ENCODE results near the gene NEMP2. TPM values are rescaled to one million over a fixed set of nuclear protein-coding genes. Genes with fewer than 3 reads are reported as not detected.

NEMP2 gene
- polyA plus RNA-seq, 2 of the 4 experiments (the other 2 are of a cell fraction) = 7.1 to 22.0 TPM

DNA sequence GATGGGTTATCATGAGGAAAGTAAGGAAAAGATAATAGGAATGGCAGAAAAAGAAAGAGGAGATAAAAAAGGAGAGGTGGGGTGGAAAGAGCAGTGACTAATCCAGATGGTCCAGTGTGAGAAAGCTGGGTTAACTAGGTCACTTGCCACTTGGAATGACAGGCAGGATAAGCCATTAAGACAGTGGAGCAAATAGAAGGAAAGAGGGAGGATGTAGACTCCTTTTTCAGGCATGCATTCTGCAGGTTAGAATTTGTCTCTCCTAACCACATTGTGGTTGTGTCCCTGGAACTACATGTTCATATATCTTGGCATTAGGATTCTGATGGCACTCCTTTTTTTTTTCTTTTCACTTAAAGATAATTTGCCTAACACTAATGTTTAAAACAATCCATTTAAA, 13.4 kb upstream of the NEMP2 start:
- no peak for FAIRE-seq
- Histone ChIP-seq H3K27ac (no peak overlapping the region), H3K4me1 (peaks cover 20% of the 10 kb centered on the region; the same call in 2 of the 3 replicates), H3K4me2 (no peak overlapping the region), H3K9me3 (0 out of 3 replicates have a peak, but pooled peaks cover 5% of the 10 kb centered on the region), H3K4me3 (no peak overlapping the region)
- no peak for DNase-seq (ENCODE audit: low read depth in 1 of 2, low spot score in 1 of 2)
- ChIA-PET CTCF (no interaction called here), POLR2A (no interaction called here)
- no peak for TF ChIP-seq CHD4 (IDR thresholded peaks at IDR 0.05; ENCODE audit: borderline replicate concordance)
- TF ChIP-seq SMC3 (IDR thresholded peaks at IDR 0.05) = no peak
- no peak for TF ChIP-seq NR3C1 (IDR thresholded peaks at IDR 0.05)
- TF ChIP-seq HOXA7 (CRISPR knock-in tag; IDR thresholded peaks at IDR 0.05) = no peak
- TF ChIP-seq TFCP2L1 (CRISPR knock-in tag; IDR thresholded peaks at IDR 0.05) = no peak
- TF ChIP-seq POLR2A (IDR thresholded peaks at IDR 0.05; ENCODE audit: low read length) = no peak
- TF ChIP-seq RCOR1 (IDR thresholded peaks at IDR 0.05; ENCODE audit: low read depth, low read length) = no peak
- no peak for TF ChIP-seq RNF2 (IDR thresholded peaks at IDR 0.05; ENCODE audit: borderline replicate concordance, low read depth)
- TF ChIP-seq CEBPB (IDR thresholded peaks at IDR 0.05) = no peak
- no peak for TF ChIP-seq MYC (IDR thresholded peaks at IDR 0.05; ENCODE audit: borderline replicate concordance, low read length)
- TF ChIP-seq NPAS2 (CRISPR knock-in tag; IDR thresholded peaks at IDR 0.05; ENCODE audit: borderline replicate concordance) = no peak
- TF ChIP-seq ZSCAN20 (CRISPR knock-in tag; IDR thresholded peaks at IDR 0.05) = no peak
- ATAC-seq = no peak

DNA sequence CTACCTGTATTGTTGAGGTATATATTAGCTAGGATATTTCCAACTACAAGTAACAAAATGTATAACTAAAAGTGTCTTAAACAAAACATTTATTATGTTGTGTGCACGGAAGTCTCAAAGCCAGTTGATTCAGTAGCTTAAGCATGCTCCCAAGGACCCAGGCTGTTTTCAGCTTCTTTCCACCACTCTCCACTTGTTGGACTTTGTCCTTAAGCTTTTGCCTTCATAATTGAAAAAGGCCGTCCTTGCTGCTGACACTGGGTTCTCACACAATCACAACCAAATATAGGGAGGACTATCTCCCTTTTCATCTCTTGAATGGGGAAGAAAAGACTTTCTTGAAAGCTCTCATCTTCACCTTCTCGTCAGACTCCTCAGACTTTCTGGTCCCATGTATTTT, 12.2 kb upstream of the NEMP2 start:
- peaks cover 20% of the 10 kb centered on the region; the same call in 2 of the 3 replicates for H3K4me1 ChIP-seq
- ATAC-seq = no peak
- FAIRE-seq = no peak
- H3K4me2 ChIP-seq = no peak overlapping the region; the same call in 2 of the 3 replicates
- ChIA-PET POLR2A (no interaction called here), CTCF (no interaction called here)
- no peak overlapping the region for H3K27ac ChIP-seq
- no peak for DNase-seq (ENCODE audit: low read depth in 1 of 2, low spot score in 1 of 2)
- whole genome bisulfite sequencing (ENCODE audit: missing lambda C conversion rate) = 89% methylated on average over 3 of the region's 3 CpGs
- peaks cover 2% of the 10 kb centered on the region; the same call in 2 of the 3 replicates for H3K9me3 ChIP-seq
- no peak for TF ChIP-seq CHD2 (IDR thresholded peaks at IDR 0.05; ENCODE audit: low read length, partially characterized antibody)
- TF ChIP-seq EHMT2 (IDR thresholded peaks at IDR 0.05; ENCODE audit: low read depth) = no peak
- TF ChIP-seq FOXS1 (CRISPR knock-in tag; IDR thresholded peaks at IDR 0.05) = no peak
- TF ChIP-seq ZSCAN20 (CRISPR knock-in tag; IDR thresholded peaks at IDR 0.05) = no peak
- TF ChIP-seq, protein P1, sequence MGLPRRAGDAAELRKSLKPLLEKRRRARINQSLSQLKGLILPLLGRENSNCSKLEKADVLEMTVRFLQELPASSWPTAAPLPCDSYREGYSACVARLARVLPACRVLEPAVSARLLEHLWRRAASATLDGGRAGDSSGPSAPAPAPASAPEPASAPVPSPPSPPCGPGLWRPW (IDR thresholded peaks at IDR 0.05) = no peak
- TF ChIP-seq EP300 (IDR thresholded peaks at IDR 0.05) = no peak
- H3K4me3 ChIP-seq = no peak overlapping the region

DNA sequence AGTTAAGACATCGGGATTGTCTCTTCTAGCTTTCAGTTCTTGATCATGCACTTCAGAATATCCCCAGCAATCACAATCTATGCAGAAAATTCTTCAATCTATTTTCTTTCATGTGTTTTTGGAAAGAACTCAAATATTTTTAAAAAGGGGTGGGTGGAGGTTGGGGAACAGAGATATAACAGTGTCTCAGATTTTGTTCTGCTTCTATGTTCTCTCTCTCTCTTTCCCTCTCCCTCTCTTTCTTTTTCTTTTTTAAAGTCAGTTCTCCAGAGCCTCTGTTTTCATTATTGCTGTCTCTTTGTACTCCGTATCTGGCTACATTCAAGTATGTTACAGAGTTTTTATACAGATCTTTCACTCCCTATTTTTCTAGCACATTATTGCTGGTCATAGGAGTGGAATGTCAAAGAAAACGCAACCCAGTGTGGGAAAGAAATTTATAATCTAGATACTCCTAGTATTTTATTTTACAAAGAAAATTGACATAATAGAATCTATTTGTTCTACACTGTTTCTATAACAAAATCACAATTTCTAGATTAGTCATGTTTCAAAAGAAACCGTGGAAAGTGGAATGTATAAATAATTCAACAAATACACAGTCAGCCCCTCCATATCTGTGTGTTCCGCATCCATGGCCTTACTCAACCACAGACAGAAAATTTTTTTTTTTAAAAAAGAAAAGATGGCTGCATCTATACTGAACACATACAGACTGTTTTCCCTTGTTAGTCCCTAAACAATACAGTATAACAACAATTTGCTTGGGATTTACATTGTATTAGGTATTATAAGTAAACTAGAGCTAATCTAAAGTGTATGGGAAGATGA, 11.2 kb upstream of the NEMP2 start:
- H3K27ac ChIP-seq = no peak overlapping the region
- FAIRE-seq (no peak), ATAC-seq (peak in 1 of 2 experiments; percentile 74; a peak in 3 of 6 replicates), DNase-seq (ENCODE audit: low read depth in 1 of 2, low spot score in 1 of 2) (no peak)
- peaks cover 20% of the 10 kb centered on the region; the same call in 2 of the 3 replicates for H3K4me1 ChIP-seq
- TF ChIP-seq PHF8 (IDR thresholded peaks at IDR 0.05; ENCODE audit: borderline replicate concordance, low read depth) (no peak), CEBPB (IDR thresholded peaks at IDR 0.05) (no peak)
- ChIA-PET POLR2A (no interaction called here), CTCF (no interaction called here)
- 57% methylated on average over 5 of the region's 5 CpGs for WGBS (ENCODE audit: missing lambda C conversion rate)
- H3K4me3 ChIP-seq = no peak overlapping the region
- H3K9me3 ChIP-seq = peaks cover 4% of the 10 kb centered on the region; the same call in 2 of the 3 replicates
- peak overlapping the region; percentile 51 for H3K4me2 ChIP-seq

DNA sequence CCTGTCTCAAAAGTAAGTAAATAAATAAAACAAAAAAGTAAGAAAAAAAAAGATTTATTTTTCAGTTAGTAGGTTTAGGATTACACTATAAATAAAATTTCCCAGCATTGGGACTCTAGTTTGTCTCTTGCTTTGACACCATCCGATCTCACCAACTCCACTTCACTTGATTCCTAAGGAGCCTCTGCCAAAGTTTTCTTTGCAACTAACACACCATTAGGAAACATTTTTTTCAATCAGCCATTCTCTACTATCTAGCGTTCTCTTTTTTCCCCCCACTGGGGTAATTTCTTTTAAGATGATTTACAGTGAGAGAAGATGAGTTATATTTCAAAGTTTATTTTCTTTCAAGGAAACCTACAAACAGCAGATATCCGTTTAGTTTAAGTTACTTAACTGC, 10.6 kb upstream of the NEMP2 start:
- no peak for FAIRE-seq

More for the DNA sequence above, 10.6 kb upstream of the NEMP2 start:
- Histone ChIP-seq H3K4me2 (peak overlapping the region; percentile 51), H3K9me3 (peaks cover 10% of the 10 kb centered on the region), H3K27ac (no peak overlapping the region), H3K4me1 (peaks cover 20% of the 10 kb centered on the region; the same call in 2 of the 3 replicates), H3K4me3 (no peak overlapping the region)
- ATAC-seq = no peak; a peak in 1 of 6 replicates
- TF ChIP-seq NR3C1 (IDR thresholded peaks at IDR 0.05) (no peak), HEYL (CRISPR knock-in tag; IDR thresholded peaks at IDR 0.05) (no peak), RFX5 (IDR thresholded peaks at IDR 0.05) (no peak), ZSCAN20 (CRISPR knock-in tag; IDR thresholded peaks at IDR 0.05) (no peak), KDM1A (IDR thresholded peaks at IDR 0.05; ENCODE audit: low read depth) (no peak), CEBPB (IDR thresholded peaks at IDR 0.05) (no peak)
- TF ChIP-seq, protein P2, sequence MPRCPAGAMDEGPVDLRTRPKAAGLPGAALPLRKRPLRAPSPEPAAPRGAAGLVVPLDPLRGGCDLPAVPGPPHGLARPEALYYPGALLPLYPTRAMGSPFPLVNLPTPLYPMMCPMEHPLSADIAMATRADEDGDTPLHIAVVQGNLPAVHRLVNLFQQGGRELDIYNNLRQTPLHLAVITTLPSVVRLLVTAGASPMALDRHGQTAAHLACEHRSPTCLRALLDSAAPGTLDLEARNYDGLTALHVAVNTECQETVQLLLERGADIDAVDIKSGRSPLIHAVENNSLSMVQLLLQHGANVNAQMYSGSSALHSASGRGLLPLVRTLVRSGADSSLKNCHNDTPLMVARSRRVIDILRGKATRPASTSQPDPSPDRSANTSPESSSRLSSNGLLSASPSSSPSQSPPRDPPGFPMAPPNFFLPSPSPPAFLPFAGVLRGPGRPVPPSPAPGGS (IDR thresholded peaks at IDR 0.05) = no peak
- TF ChIP-seq, protein P3, sequence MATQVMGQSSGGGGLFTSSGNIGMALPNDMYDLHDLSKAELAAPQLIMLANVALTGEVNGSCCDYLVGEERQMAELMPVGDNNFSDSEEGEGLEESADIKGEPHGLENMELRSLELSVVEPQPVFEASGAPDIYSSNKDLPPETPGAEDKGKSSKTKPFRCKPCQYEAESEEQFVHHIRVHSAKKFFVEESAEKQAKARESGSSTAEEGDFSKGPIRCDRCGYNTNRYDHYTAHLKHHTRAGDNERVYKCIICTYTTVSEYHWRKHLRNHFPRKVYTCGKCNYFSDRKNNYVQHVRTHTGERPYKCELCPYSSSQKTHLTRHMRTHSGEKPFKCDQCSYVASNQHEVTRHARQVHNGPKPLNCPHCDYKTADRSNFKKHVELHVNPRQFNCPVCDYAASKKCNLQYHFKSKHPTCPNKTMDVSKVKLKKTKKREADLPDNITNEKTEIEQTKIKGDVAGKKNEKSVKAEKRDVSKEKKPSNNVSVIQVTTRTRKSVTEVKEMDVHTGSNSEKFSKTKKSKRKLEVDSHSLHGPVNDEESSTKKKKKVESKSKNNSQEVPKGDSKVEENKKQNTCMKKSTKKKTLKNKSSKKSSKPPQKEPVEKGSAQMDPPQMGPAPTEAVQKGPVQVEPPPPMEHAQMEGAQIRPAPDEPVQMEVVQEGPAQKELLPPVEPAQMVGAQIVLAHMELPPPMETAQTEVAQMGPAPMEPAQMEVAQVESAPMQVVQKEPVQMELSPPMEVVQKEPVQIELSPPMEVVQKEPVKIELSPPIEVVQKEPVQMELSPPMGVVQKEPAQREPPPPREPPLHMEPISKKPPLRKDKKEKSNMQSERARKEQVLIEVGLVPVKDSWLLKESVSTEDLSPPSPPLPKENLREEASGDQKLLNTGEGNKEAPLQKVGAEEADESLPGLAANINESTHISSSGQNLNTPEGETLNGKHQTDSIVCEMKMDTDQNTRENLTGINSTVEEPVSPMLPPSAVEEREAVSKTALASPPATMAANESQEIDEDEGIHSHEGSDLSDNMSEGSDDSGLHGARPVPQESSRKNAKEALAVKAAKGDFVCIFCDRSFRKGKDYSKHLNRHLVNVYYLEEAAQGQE (IDR thresholded peaks at IDR 0.05) = no peak
- CTCF ChIA-PET = no interaction called here
- POLR2A ChIA-PET = interaction anchor here (0.6 kb wide), 1 partner anchor 225 kb away, joined by 3 read pairs; no protein-coding TSS in a partner anchor
- no peak for DNase-seq (ENCODE audit: low read depth in 1 of 2, low spot score in 1 of 2)
- 62% methylated on average over 3 of the region's 3 CpGs for WGBS (ENCODE audit: missing lambda C conversion rate)

All from A549 (cell line).